SK-N-SH (cell line): Measurements from ENCODE around the gene RET. TPM values are rescaled to one million over a fixed set of nuclear protein-coding genes. Genes with fewer than 3 reads are reported as not detected.

Experiments used
- CTCF ChIA-PET: fragments of 300-600, 350-600 bp; formaldehyde crosslinking; extraction: SDS; loops from one replicate; lab custom pipeline; 2021; lab: Yijun Ruan, JAX
- POLR2A ChIA-PET: fragments of 350-600 bp; sonication (Branson Sonifier 250); formaldehyde crosslinking; extraction: SDS; loops from one replicate; lab custom pipeline; 2020; ENCODE audit warnings: antibody characterized with exemption, inconsistent platforms; lab: Yijun Ruan, JAX
- DNase-seq: peaks from one replicate; pipeline ENCODE4 v3.0.0; 2012
- H2AFZ ChIP-seq: fragments of 200-600 bp; sonication (generic); 2 replicates; pipeline ENCODE4 v1.8.1; 2016; ENCODE audit warnings: antibody characterized with exemption, mild to moderate bottlenecking, low read depth
- H3F3A ChIP-seq: fragments of 200-600 bp; sonication (generic); replicated peaks from 2 replicates; pipeline ENCODE3; 2016; ENCODE audit warnings: antibody characterized with exemption, mild to moderate bottlenecking; ENCODE audit not compliant: insufficient read depth
- H3K27ac ChIP-seq, 2 experiments: fragments of 200-500 bp in 1 of 2; fragments of 200-600 bp in 1 of 2; sonication (Bioruptor generic) in 1 of 2; sonication (generic), shearing (Covaris generic) in 1 of 2; 2 replicates each; pipeline versions ENCODE4 v1.5.1 to v1.6.1; 2014 to 2016; ENCODE audit warnings: low read depth in 2 of 2, inconsistent platforms in 1 of 2, low read length in 1 of 2, mild to moderate bottlenecking in 1 of 2, mixed read lengths in 1 of 2
- H3K27me3 ChIP-seq: fragments of 200-600 bp; sonication (generic), shearing (Covaris generic); 2 replicates; pipeline ENCODE4 v1.6.1; 2016; ENCODE audit warnings: mixed run types; ENCODE audit not compliant: insufficient read depth
- H3K36me3 ChIP-seq, 2 experiments: fragments of 200-500 bp in 1 of 2; fragments of 200-600 bp in 1 of 2; sonication (Bioruptor generic) in 1 of 2; sonication (generic) in 1 of 2; replicated peaks in 1 of 2; 2 replicates each; pipeline versions ENCODE3 to v1.5.1; 2014 to 2016; ENCODE audit warnings: low read length in 1 of 2, mild to moderate bottlenecking in 1 of 2; ENCODE audit not compliant: insufficient read depth in 2 of 2, control insufficient read depth in 1 of 2
- H3K4me1 ChIP-seq, 2 experiments: fragments of 200-500 bp in 1 of 2; fragments of 200-600 bp in 1 of 2; sonication (Bioruptor generic) in 1 of 2; sonication (generic), shearing (Covaris generic) in 1 of 2; 2 replicates each; pipeline versions ENCODE4 v1.5.1 to v1.6.1; 2014 to 2016; ENCODE audit warnings: low read depth in 1 of 2, low read length in 1 of 2, mixed run types in 1 of 2; ENCODE audit not compliant: insufficient read depth in 2 of 2, control insufficient read depth in 1 of 2
- H3K4me2 ChIP-seq: fragments of 200-600 bp; sonication (generic), shearing (Covaris generic); 2 replicates; pipeline ENCODE4 v1.6.1; 2017; ENCODE audit warnings: mixed run types
- H3K4me3 ChIP-seq, 2 experiments: fragments of 200-500 bp in 1 of 2; fragments of 200-600 bp in 1 of 2; sonication (Bioruptor generic) in 1 of 2; sonication (generic), shearing (Covaris generic) in 1 of 2; 2 replicates each; pipeline versions ENCODE4 v1.5.1 to v1.8.1; 2014 to 2016; ENCODE audit warnings: low read depth in 2 of 2, inconsistent platforms in 1 of 2, low read length in 1 of 2, mild to moderate bottlenecking in 1 of 2, mixed read lengths in 1 of 2, moderate library complexity in 1 of 2
- H3K79me2 ChIP-seq: fragments of 200-600 bp; sonication (generic); 2 replicates; pipeline ENCODE4 v1.8.1; 2017; ENCODE audit warnings: mild to moderate bottlenecking; ENCODE audit not compliant: insufficient read depth
- H3K9ac ChIP-seq: fragments of 200-600 bp; sonication (generic); 2 replicates; pipeline ENCODE4 v1.6.1; 2017; ENCODE audit warnings: mixed run types
- H3K9me2 ChIP-seq: fragments of 200-600 bp; sonication (generic); 2 replicates; pipeline ENCODE4 v1.6.1; 2017; ENCODE audit warnings: mixed run types
- H3K9me3 ChIP-seq: fragments of 200-600 bp; sonication (generic); 2 replicates; pipeline ENCODE4 v1.6.1; 2017; ENCODE audit warnings: mixed run types, mild to moderate bottlenecking, moderate library complexity
- H4K20me1 ChIP-seq: fragments of 200-600 bp; sonication (generic); 2 replicates; pipeline ENCODE4 v1.6.1; 2017; ENCODE audit warnings: mild to moderate bottlenecking, mixed run types; ENCODE audit not compliant: insufficient read depth
- CTCF ChIP-seq: fragments of 200-600 bp; sonication (generic); IDR thresholded peaks from 2 replicates; pipeline ENCODE4 v1.6.1; 2017; ENCODE audit warnings: antibody characterized with exemption, mild to moderate bottlenecking, moderate library complexity
- EZH2phosphoT487 ChIP-seq: fragments of 200-600 bp; sonication (generic); IDR thresholded peaks from 2 replicates; pipeline ENCODE4 v1.6.1; 2017; ENCODE audit warnings: low read depth, mixed run types, mild to moderate bottlenecking, antibody characterized with exemption, moderate library complexity, borderline replicate concordance
- FOSL2 ChIP-seq: IDR thresholded peaks from 2 replicates; pipeline ENCODE4 v1.4.0; 2012; ENCODE audit warnings: low read depth, mild to moderate bottlenecking, moderate library complexity, borderline replicate concordance
- GATA2 ChIP-seq: sonication (generic); formaldehyde crosslinking; IDR thresholded peaks from 2 replicates; pipeline ENCODE4 v1.5.0; 2020; ENCODE audit warnings: mild to moderate bottlenecking, missing genetic modification reagents
- MEF2A ChIP-seq: IDR thresholded peaks from 2 replicates; pipeline ENCODE4 v1.4.0; 2012; ENCODE audit warnings: low read depth, borderline replicate concordance
- MXI1 ChIP-seq: IDR thresholded peaks from 2 replicates; pipeline ENCODE4 v1.6.1; 2012; ENCODE audit warnings: mild to moderate bottlenecking, low read depth, low read length, improper control_type of control experiment
- NRF1 ChIP-seq: IDR thresholded peaks from 2 replicates; pipeline ENCODE4 v1.6.1; 2012; ENCODE audit warnings: low read depth, mild to moderate bottlenecking, low read length
- PBX3 ChIP-seq: IDR thresholded peaks from 2 replicates; pipeline ENCODE4; 2012
- RCOR1 ChIP-seq: fragments of 150-350 bp; IDR thresholded peaks from 2 replicates; pipeline ENCODE4 v1.6.1; 2017; ENCODE audit warnings: antibody characterized with exemption, low read length
- REST ChIP-seq: IDR thresholded peaks from 2 replicates; pipeline ENCODE4 v1.6.1; 2012; ENCODE audit warnings: mild to moderate bottlenecking, low read depth, low read length, moderate library complexity
- TAF1 ChIP-seq: IDR thresholded peaks from 2 replicates; pipeline ENCODE4 v1.6.1; 2012; ENCODE audit warnings: low read depth, mild to moderate bottlenecking, low read length, moderate library complexity, borderline replicate concordance
- TEAD4 ChIP-seq: IDR thresholded peaks from 2 replicates; pipeline ENCODE4 v1.4.0; 2012; ENCODE audit warnings: mild to moderate bottlenecking, borderline replicate concordance; ENCODE audit not compliant: insufficient read depth
- USF2 ChIP-seq: fragments of 150-350 bp; IDR thresholded peaks from 2 replicates; pipeline ENCODE4 v1.6.1; 2017; ENCODE audit warnings: antibody characterized with exemption, low read length, low read depth, borderline replicate concordance
- YY1 ChIP-seq: IDR thresholded peaks from 2 replicates; pipeline ENCODE4 v1.4.0; 2012; ENCODE audit warnings: low read depth, mild to moderate bottlenecking
- ZBTB33 ChIP-seq: IDR thresholded peaks from 2 replicates; pipeline ENCODE4 v1.4.0; 2012; ENCODE audit warnings: low read depth, borderline replicate concordance
- WGBS: methylation state at CpG from one replicate; pipeline ENCODE4 v1.1.6; 2017; ENCODE audit warnings: low lambda C conversion rate; 5-methylcytosine and 5-hydroxymethylcytosine counted together
- polyA plus RNA-seq, 3 experiments: library from polyadenylated mRNA; depleted of rRNA; stranded (reverse); fragments of >200 nt; gene quantifications; 2 replicates each; pipeline ENCODE4 v1.2.3, GENCODE V29; 2012

RET gene
- polyA plus RNA-seq, 1 of the 3 experiments (the other 2 are of a cell fraction), result 3.2 TPM

GRCh38 chr10:43118631-43119415 lies 42.0 kb downstream of the RET start:
- peaks cover 0 to 8% of the 10 kb centered on the region in 2 experiments for H3K36me3 ChIP-seq
- H3K9ac ChIP-seq, result no peak overlapping the region
- ChIA-PET POLR2A (no interaction called here), CTCF (interaction anchor here (0.6 to 1.3 kb wide), 4 partner anchors 13 to 253 kb away, joined by 3 to 4 read pairs (median 3); no protein-coding TSS in a partner anchor)
- no peaks in the 10 kb centered on the region for H3F3A ChIP-seq
- H3K4me2 ChIP-seq, result no peak overlapping the region
- 64% methylated on average over 7 of the region's 19 CpGs for WGBS
- TF ChIP-seq MXI1, result no peak
- TF ChIP-seq NRF1, result no peak
- no peak for TF ChIP-seq TAF1
- no peak for TF ChIP-seq FOSL2
- TF ChIP-seq CTCF, result no peak
- no peak for TF ChIP-seq REST
- TF ChIP-seq TEAD4, result no peak
- no peak for TF ChIP-seq RCOR1
- TF ChIP-seq EZH2phosphoT487, result no peak
- TF ChIP-seq PBX3, result no peak
- no peak for TF ChIP-seq MEF2A
- no peak for TF ChIP-seq ZBTB33
- no peak for TF ChIP-seq GATA2
- no peak for TF ChIP-seq USF2
- no peak for TF ChIP-seq YY1
- no peak overlapping the region; a peak in 1 of 4 replicates for H3K27ac ChIP-seq
- no peak for DNase-seq
- H3K27me3 ChIP-seq, result no peaks in the 10 kb centered on the region
- peaks cover 0 to 6% of the 10 kb centered on the region in 2 experiments; a peak in 1 of 4 replicates for H3K4me1 ChIP-seq
- H2AFZ ChIP-seq, result no peak overlapping the region
- H4K20me1 ChIP-seq, result no peaks in the 10 kb centered on the region
- H3K9me2 ChIP-seq, result no peaks in the 10 kb centered on the region
- H3K9me3 ChIP-seq, result no peaks in the 10 kb centered on the region
- H3K79me2 ChIP-seq, result no peaks in the 10 kb centered on the region
- H3K4me3 ChIP-seq, result no peak overlapping the region
